Adrenal gland (tissue), 12 donors: ENCODE results near the gene RNF112. TPM values are rescaled to one million over a fixed set of nuclear protein-coding genes. Genes with fewer than 3 reads are reported as not detected.

Experiments
- DNase-seq, 7 donors: peaks; one replicate each; pipeline ENCODE4 v3.0.0-alpha.2; 2019 to 2020
- H3K27ac ChIP-seq, 5 donors: fragments of 200-600 bp; sonication (generic) in 4 of 5; 1 replicate in 3 of 5; 2 replicates in 2 of 5; pipeline versions ENCODE4 v1.5.1 to v1.8.0; 2016 to 2020; ENCODE audit warnings: mild to moderate bottlenecking in 1 of 5
- H3K27me3 ChIP-seq: fragments of 200-600 bp; 2 replicates; pipeline ENCODE4 v1.8.0; 2021
- H3K36me3 ChIP-seq, 2 donors: fragments of 200-600 bp; replicated peaks in 1 of 2; 1 replicate in 1 of 2; 2 replicates in 1 of 2; pipeline versions ENCODE4 v1.5.1 to v1.8.0; 2018 to 2022
- H3K4me1 ChIP-seq, 2 donors: fragments of 200-600 bp; replicated peaks in 1 of 2; 1 replicate in 1 of 2; 2 replicates in 1 of 2; pipeline versions ENCODE4 v1.5.1 to v1.8.0; 2018 to 2021
- H3K4me3 ChIP-seq, 4 donors: fragments of 200-600 bp; sonication (generic) in 3 of 4; one replicate each; pipeline ENCODE4 v1.5.1; 2016 to 2018
- H3K9me3 ChIP-seq, 3 donors: fragments of 200-600 bp; sonication (generic) in 1 of 3; replicated peaks in 1 of 3; 1 replicate in 2 of 3; 2 replicates in 1 of 3; pipeline versions ENCODE4 v1.5.1 to v1.8.0; 2016 to 2021
- POLR2A ChIP-seq, 2 donors: fragments of 450-650 bp; IDR thresholded peaks; one replicate each; pipeline ENCODE4 v1.6.1; 2017; ENCODE audit warnings: antibody characterized with exemption in 2 of 2, mild to moderate bottlenecking in 2 of 2, moderate library complexity in 1 of 2
- WGBS, 4 donors: extraction: QIAGEN DNeasy Blood & Tissue Kit in 2 of 4; methylation state at CpG; one replicate each; pipeline versions ENCODE4 v1.1.5 to v1.1.7; 2013 to 2017; 5-methylcytosine and 5-hydroxymethylcytosine counted together
- intact Hi-C, 2 donors: fragments of 100-400 bp; cut with DNase I; formaldehyde crosslinking; loops; one replicate each; pipeline versions ENCODE4 v1.14.1 to v1.15.0; 2022 to 2023
- polyA plus RNA-seq, 3 donors: library from polyadenylated mRNA; stranded (reverse); fragments of 200-250 nt in 2 of 3; fragments of 350-450 nt in 1 of 3; fragmentation: Illumina TruSeq in 1 of 3; extraction: RNeasy Lipid Tissue Mini Kit (QIAGEN cat#74804) in 1 of 3; gene quantifications; one replicate each; pipeline ENCODE4 v1.2.3, GENCODE V29; 2013 to 2014
- total RNA-seq, 9 donors: library from RNA; depleted of rRNA in 4 of 9; stranded (reverse); fragments of >200 nt in 4 of 9; fragments of 120-200 nt in 1 of 9; fragmentation: NEBNext Ultra II Directional in 1 of 9; extraction: Animal tissue kit (Norgen Biotek cat#: 25700) in 1 of 9; gene quantifications; one replicate each; pipeline versions ENCODE4 v1.1.0 to v1.2.4, GENCODE V29; 2013 to 2023
- TF ChIP-seq, protein P1 (sequence below), 6 experiments: fragments of 450-650 bp in 4 of 6; fragments of 200-600 bp in 2 of 6; sonication (generic) in 1 of 6; IDR thresholded peaks; 1 replicate in 5 of 6; 2 replicates in 1 of 6; pipeline versions ENCODE4 v1.5.1 to v1.8.0; 2016 to 2021; ENCODE audit warnings: antibody characterized with exemption in 6 of 6, mild to moderate bottlenecking in 2 of 6, moderate library complexity in 1 of 6
- donor health status: healthy with polysubstance abuse.
- donor health status: Bipolar disorder and iron deficiency.
- donor health status: DM: yes; HTN: yes; CAD: no.
- donor health status: DM: no; HTN: no; CAD: no.
- donor health status: DM: no; HTN: no; CAD: no.
- donor health status: DM: yes; HTN: yes; CAD: no.

Gene RNF112
- total and polyA plus RNA-seq, 12 donors = 0.88 to 35.6 (median 2.3) TPM; not detected in 1

DNA sequence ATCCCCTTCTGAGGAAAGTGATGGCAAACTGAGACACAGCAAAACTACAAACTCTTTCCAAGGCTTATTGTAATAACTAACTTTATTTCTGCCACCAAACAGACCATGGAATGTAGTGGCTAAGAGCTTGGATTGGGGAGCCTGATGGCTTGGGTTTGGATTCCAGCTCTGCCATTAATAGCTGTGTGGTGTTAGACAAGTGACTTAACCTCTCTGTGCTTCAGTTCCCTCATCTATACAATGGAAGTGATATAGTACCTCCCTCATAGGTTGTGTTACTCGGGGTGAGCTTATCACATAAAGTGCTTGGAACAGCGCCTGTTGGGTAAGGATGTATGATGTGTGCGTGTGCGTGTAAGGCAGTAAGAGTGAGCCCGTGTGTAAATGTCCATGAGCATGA is 5.9 kb upstream of the RNF112 start:
- H3K9me3 ChIP-seq = no peaks in the 10 kb centered on the region
- H3K36me3 ChIP-seq = no peaks in the 10 kb centered on the region
- TF ChIP-seq, protein P1, sequence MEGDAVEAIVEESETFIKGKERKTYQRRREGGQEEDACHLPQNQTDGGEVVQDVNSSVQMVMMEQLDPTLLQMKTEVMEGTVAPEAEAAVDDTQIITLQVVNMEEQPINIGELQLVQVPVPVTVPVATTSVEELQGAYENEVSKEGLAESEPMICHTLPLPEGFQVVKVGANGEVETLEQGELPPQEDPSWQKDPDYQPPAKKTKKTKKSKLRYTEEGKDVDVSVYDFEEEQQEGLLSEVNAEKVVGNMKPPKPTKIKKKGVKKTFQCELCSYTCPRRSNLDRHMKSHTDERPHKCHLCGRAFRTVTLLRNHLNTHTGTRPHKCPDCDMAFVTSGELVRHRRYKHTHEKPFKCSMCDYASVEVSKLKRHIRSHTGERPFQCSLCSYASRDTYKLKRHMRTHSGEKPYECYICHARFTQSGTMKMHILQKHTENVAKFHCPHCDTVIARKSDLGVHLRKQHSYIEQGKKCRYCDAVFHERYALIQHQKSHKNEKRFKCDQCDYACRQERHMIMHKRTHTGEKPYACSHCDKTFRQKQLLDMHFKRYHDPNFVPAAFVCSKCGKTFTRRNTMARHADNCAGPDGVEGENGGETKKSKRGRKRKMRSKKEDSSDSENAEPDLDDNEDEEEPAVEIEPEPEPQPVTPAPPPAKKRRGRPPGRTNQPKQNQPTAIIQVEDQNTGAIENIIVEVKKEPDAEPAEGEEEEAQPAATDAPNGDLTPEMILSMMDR (IDR thresholded peaks at IDR 0.05) = no peak
- TF ChIP-seq POLR2A (IDR thresholded peaks at IDR 0.05) = no peak
- intact Hi-C loops = no loop called here
- H3K27me3 ChIP-seq = no peaks in the 10 kb centered on the region
- no peak overlapping the region for H3K27ac ChIP-seq
- 93 to 95% (median 94%) methylated on average over 5 of the region's 5 CpGs for WGBS, 4 donors
- no peak overlapping the region for H3K4me3 ChIP-seq
- DNase-seq = no peak
- H3K4me1 ChIP-seq = peaks cover 6 to 14% of the 10 kb centered on the region in 2 donors

DNA sequence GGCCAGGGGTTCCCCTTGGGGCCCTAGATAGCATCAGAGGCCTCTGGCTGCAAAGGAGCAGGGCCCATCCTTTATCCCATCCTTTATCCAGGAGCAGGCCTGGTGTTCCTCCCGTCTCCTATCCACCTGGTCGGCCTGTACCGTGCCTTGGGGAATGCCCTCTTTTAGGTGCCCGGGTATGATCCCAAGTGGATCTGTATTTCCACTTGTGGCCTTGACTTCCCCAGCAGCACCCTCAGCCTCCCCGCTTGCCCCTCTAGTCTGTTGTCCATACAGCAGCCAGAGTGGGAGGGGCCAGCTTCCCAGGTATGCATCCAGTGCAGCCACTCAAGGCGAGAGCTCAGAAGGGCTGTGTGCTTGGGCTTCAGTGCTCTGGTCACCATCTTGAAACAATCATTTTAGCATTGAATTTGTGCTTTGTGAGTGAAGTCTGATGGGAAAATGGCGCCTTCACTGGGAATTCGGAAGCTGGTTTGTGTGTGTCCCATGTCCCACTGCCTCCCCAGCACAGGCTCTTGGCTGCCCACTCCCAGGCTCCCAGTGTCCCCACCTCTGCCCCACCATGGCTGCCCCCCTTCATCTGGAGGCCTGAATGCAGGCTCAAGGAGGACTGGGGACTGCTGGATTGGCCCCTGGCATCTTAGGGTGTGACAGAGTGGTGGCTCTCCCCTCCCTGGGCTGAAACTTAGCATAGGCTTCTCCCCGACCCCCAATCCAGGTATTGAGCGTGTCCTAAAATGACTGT is 3.3 kb upstream of the RNF112 start:
- no peak overlapping the region for H3K27ac ChIP-seq
- no peaks in the 10 kb centered on the region for H3K9me3 ChIP-seq
- intact Hi-C loops = no loop called here
- H3K27me3 ChIP-seq = no peaks in the 10 kb centered on the region
- no peak overlapping the region for H3K4me3 ChIP-seq
- H3K36me3 ChIP-seq = no peaks in the 10 kb centered on the region
- DNase-seq = peak in 1 of 7 donors; percentile 46
- H3K4me1 ChIP-seq = no peaks in the 10 kb centered on the region
- TF ChIP-seq, protein P1 (IDR thresholded peaks at IDR 0.05) = no peak
- no peak for TF ChIP-seq POLR2A (IDR thresholded peaks at IDR 0.05)
- WGBS, 4 donors = 95 to 97% (median 96%) methylated on average over 9 to 10 of the region's 10 CpGs

DNA sequence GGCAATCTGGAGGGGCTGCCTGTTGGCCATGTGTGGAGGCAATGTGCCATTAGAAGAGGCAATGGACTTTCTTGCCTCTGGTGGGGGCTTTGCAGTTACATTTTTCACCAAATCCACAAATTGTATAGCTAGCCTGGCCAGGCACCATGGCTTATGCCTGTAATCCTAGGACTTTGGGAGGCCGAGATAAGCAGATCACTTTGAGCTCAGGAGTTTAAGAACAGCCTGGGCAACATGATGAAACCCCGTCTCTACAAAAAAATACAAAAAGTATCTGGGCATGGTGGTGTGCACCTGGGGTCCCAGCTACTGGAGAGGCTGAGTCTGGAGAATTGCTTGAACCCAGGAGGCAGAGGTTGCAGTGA is 2.7 kb upstream of the RNF112 start:
- intact Hi-C loops = no loop called here
- no peak overlapping the region for H3K27ac ChIP-seq
- no peaks in the 10 kb centered on the region for H3K4me1 ChIP-seq
- WGBS, 4 donors = 93 to 100% (median 96%) methylated on average over 2 of the region's 2 CpGs
- no peaks in the 10 kb centered on the region for H3K27me3 ChIP-seq
- TF ChIP-seq, protein P1 (IDR thresholded peaks at IDR 0.05) = no peak
- TF ChIP-seq POLR2A (IDR thresholded peaks at IDR 0.05) = no peak
- DNase-seq = no peak
- no peaks in the 10 kb centered on the region for H3K36me3 ChIP-seq
- H3K9me3 ChIP-seq = no peaks in the 10 kb centered on the region
- no peak overlapping the region for H3K4me3 ChIP-seq

DNA sequence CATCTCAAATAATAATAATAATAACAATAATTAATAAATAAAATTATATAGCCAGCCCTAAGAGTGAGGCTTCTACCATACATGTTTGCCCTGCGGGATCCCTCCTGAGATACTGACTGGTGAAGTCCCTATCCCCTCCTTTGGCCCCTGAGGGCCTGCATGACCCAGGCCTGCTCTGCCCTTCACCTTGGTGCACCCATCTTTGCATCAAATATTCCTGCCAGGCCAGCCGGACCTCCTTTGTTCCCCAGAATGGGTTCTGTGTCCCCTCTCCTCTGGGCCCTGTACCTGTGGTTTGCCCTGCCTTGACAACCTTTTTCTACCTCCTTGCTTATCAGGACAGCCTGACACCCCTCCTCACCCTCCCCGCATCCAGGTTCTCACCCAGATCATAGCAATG is 2.0 kb upstream of the RNF112 start:
- no peak overlapping the region for H3K27ac ChIP-seq
- no peak overlapping the region for H3K4me3 ChIP-seq
- no peaks in the 10 kb centered on the region for H3K9me3 ChIP-seq
- intact Hi-C loops = no loop called here
- H3K36me3 ChIP-seq = no peaks in the 10 kb centered on the region
- no peaks in the 10 kb centered on the region for H3K4me1 ChIP-seq
- no peak for DNase-seq
- TF ChIP-seq, protein P1 (IDR thresholded peaks at IDR 0.05) = no peak
- TF ChIP-seq POLR2A (IDR thresholded peaks at IDR 0.05) = no peak
- no peaks in the 10 kb centered on the region for H3K27me3 ChIP-seq
- WGBS, 4 donors = 88 to 97% (median 95%) methylated on average over 3 of the region's 3 CpGs
